ENCODE measurements around the gene IFFO2. TPM values are rescaled to one million over a fixed set of nuclear protein-coding genes. Genes with fewer than 3 reads are reported as not detected.

The IFFO2 gene
- total and polyA plus RNA-seq, 10 of the 15 experiments (the other 5 are each of a cell fraction or from before 2014, with no cell fraction given) = 1.2 to 18.4 (median 6.7) TPM

- TF ChIP-seq, protein P1, sequence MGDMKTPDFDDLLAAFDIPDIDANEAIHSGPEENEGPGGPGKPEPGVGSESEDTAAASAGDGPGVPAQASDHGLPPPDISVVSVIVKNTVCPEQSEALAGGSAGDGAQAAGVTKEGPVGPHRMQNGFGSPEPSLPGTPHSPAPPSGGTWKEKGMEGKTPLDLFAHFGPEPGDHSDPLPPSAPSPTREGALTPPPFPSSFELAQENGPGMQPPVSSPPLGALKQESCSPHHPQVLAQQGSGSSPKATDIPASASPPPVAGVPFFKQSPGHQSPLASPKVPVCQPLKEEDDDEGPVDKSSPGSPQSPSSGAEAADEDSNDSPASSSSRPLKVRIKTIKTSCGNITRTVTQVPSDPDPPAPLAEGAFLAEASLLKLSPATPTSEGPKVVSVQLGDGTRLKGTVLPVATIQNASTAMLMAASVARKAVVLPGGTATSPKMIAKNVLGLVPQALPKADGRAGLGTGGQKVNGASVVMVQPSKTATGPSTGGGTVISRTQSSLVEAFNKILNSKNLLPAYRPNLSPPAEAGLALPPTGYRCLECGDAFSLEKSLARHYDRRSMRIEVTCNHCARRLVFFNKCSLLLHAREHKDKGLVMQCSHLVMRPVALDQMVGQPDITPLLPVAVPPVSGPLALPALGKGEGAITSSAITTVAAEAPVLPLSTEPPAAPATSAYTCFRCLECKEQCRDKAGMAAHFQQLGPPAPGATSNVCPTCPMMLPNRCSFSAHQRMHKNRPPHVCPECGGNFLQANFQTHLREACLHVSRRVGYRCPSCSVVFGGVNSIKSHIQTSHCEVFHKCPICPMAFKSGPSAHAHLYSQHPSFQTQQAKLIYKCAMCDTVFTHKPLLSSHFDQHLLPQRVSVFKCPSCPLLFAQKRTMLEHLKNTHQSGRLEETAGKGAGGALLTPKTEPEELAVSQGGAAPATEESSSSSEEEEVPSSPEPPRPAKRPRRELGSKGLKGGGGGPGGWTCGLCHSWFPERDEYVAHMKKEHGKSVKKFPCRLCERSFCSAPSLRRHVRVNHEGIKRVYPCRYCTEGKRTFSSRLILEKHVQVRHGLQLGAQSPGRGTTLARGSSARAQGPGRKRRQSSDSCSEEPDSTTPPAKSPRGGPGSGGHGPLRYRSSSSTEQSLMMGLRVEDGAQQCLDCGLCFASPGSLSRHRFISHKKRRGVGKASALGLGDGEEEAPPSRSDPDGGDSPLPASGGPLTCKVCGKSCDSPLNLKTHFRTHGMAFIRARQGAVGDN (IDR thresholded peaks at IDR 0.05) = no peak
- 0 out of 2 replicates have a peak, but pooled peaks have one; percentile 52 for TF ChIP-seq TCF12 (IDR thresholded peaks at IDR 0.05; ENCODE audit: low read depth, low read length)
- no peak for TF ChIP-seq REST (IDR thresholded peaks at IDR 0.05; ENCODE audit: low read depth, low read length)
- TF ChIP-seq EED (IDR thresholded peaks at IDR 0.05; ENCODE audit: low read depth) = 0 out of 2 replicates have a peak, but pooled peaks have one; percentile 26
- TF ChIP-seq POU2F2 (IDR thresholded peaks at IDR 0.05; ENCODE audit: borderline replicate concordance, low read depth, low read length) = 0 out of 3 replicates have a peak, but pooled peaks have one; percentile 22
- no peak for TF ChIP-seq ZBTB33 (IDR thresholded peaks at IDR 0.05)
- TF ChIP-seq PAX8 (IDR thresholded peaks at IDR 0.05) = no peak
- TF ChIP-seq ZSCAN29 (IDR thresholded peaks at IDR 0.05) = no peak
- TF ChIP-seq, protein P2, sequence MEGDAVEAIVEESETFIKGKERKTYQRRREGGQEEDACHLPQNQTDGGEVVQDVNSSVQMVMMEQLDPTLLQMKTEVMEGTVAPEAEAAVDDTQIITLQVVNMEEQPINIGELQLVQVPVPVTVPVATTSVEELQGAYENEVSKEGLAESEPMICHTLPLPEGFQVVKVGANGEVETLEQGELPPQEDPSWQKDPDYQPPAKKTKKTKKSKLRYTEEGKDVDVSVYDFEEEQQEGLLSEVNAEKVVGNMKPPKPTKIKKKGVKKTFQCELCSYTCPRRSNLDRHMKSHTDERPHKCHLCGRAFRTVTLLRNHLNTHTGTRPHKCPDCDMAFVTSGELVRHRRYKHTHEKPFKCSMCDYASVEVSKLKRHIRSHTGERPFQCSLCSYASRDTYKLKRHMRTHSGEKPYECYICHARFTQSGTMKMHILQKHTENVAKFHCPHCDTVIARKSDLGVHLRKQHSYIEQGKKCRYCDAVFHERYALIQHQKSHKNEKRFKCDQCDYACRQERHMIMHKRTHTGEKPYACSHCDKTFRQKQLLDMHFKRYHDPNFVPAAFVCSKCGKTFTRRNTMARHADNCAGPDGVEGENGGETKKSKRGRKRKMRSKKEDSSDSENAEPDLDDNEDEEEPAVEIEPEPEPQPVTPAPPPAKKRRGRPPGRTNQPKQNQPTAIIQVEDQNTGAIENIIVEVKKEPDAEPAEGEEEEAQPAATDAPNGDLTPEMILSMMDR (IDR thresholded peaks at IDR 0.05 in 2 of 3, conservative IDR thresholded peaks at IDR 0.05 in 1 of 3; ENCODE audit: control insufficient read depth in 2 of 3, extremely low read depth in 1 of 3, insufficient read depth in 1 of 3, low read depth in 3 of 3, low read length in 3 of 3) = peak; percentile 99 to 100 (median 99); a peak in 5 of 6 replicates
- no peak for TF ChIP-seq JUNB (IDR thresholded peaks at IDR 0.05)
- peak; percentile 92 for TF ChIP-seq RAD21 (IDR thresholded peaks at IDR 0.05; ENCODE audit: insufficient read depth, low read depth, low read length)
- TF ChIP-seq RELA (IDR thresholded peaks at IDR 0.05; ENCODE audit: borderline replicate concordance, partially characterized antibody) = peak; percentile 30
- TF ChIP-seq CHD2 (IDR thresholded peaks at IDR 0.05; ENCODE audit: borderline replicate concordance, low read depth, low read length) = 0 out of 2 replicates have a peak, but pooled peaks have one; percentile 42
- TF ChIP-seq ZNF217 (IDR thresholded peaks at IDR 0.05) = no peak
- TF ChIP-seq IKZF1 (conservative IDR thresholded peaks at IDR 0.05) = peak; percentile 57
- peak; percentile 57; the same call in 1 of the 2 replicates for TF ChIP-seq RUNX3 (IDR thresholded peaks at IDR 0.05; ENCODE audit: low read length)
These were observed 43.2 kb downstream of the IFFO2 start (continued) for GRCh38 chr1:18913065-18913835.

All from GM12878 (cell line).